GM19035 (cell line): ENCODE data around the gene TGIF2.
A peak's percentile ranks its signal among the peaks of the same experiment; 100 is the strongest.
"Not testable (repeated sequence)": the region's sequence is repeated elsewhere in the genome, so short reads cannot be mapped to it uniquely, and the experiment has no call there.

Source experiments
- ATAC-seq: cut with Tn5 transposase; IDR thresholded peaks from one replicate; pipeline ENCODE4 v1.9.1; 2021; ENCODE audit not compliant: unreplicated experiment

The TGIF2 gene

DNA sequence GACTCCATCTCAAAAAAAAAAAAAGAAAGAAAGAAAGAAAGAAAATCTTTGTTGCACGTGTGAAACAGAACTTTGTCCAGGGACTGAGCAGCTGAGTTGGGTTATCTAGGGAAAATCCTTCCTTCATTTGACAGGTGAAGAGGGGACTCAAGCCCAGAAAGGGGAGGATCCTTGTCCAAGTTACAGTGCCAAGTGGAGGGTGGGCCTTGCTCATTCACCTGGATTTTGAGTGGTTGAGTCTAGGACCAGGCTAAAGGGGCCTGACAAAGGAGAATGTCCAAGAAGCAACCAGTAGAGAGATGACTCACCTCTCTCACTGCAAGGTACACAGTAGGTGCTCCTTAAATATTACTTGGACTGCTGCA lies 2.7 kb downstream of the TGIF2 start:
- ATAC-seq = no peak

DNA sequence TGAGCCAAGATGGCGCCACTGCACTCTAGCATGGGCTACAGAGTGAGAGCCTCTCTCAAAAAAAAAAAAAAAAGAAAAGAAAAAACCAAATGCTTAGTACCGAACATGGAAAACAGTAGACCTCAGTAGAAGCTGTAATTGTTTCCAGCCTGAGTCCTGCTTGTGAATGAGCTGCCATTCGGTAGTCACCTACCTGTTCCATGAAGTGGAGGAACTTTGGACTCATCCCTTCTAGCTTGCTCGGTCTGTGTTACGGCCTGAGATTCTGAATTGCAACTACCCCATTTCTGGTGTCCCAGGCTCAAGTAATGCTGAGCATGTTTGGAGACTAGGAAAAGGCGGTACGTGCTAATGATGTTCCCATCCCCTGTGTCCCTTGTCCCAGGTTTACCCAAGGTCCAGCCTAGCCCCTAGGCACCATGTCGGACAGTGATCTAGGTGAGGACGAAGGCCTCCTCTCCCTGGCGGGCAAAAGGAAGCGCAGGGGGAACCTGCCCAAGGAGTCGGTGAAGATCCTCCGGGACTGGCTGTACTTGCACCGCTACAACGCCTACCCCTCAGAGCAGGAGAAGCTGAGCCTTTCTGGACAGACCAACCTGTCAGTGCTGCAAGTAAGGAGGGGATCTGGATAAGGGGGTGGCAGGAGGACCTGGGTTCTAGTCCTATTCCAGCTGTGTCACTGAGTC lies 5.1 kb downstream of the TGIF2 start:
- no peak for ATAC-seq

DNA sequence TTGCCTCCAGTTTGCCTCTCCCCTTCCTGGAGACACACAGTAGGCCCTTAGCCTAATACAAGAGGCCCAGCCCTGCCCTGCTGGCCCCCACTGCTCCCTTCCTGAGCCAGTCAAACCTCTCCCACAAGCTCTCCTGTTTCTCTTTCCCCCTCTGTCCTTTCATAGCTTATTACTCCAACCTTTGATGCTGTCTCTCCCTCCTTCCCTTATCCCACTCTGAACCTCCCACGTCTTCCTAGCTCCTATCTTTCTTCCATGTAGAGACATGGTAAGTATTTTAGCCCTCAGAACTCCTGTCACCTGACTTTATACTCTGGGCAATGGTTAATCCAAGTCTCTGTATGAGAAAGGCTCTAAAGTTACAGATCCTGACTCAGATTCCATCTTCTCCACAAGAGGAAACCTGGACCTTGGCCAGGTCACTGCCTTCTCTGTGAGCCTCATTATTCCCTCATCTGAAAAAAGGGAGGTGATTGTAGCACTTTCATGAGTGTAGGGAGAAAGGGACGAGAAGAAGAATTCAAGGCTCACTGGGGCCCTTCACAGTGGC lies 6.7 kb downstream of the TGIF2 start:
- no peak for ATAC-seq

DNA sequence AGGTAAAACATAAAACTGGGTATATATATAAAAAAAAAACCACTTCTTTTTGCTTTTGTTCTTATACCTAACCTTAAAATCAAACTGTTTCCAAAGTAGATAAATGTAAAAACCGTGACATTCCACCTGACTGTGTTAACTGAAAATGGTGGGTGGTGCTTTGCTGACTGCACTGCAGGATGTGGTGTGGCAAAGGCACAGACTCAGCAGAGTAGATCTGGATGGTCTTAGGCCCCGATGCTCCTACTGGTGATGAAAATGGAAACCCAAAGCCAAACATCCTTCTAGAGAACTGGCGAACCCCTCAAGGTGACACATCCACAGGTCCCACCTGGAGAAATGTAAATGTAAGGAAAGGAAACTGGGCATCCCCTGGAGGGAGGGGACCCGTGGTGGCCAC lies 8.9 kb downstream of the TGIF2 start:
- ATAC-seq = no peak

DNA sequence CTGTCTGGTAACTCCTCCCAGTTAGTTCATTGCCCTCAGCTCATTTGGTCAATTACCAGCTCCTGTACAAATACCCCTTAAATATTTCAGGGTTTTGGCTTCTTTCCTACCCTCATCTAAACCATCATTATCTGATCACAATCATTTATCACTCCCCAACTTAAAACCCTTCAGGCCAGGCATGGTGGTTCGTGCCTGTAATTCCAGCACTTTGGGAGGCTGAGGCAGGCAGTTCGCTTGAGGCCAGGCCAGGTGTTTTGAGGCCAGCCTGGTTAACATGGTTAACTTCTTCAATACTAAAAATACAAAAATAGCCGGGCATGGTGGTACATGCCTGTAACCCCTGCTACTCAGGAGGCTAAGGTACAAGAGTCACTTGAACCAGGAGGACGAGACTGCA lies 9.4 kb downstream of the TGIF2 start:
- no peak for ATAC-seq

DNA sequence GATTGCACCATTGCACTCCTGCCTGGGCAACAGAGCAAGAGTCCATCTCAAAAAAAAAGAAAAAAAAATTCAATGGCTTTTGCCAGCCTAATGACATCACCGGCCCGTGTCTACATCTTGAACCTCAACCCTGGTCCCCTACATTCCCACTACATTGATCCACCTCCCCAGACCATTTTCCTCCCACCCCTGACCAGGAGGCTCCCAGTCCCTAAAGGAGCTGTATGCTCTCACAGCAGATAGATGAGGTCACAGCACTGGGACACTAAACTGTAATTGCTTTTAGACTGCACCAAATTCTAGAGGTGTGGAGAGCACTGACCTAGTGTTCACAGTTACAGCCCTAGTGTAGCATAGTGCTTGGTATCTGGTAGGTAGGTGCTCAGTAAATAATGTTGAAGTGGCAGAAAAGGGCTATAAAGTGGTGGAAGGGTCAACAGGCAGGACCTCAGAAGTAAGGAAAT lies 10.7 kb downstream of the TGIF2 start:
- no peak for ATAC-seq

DNA sequence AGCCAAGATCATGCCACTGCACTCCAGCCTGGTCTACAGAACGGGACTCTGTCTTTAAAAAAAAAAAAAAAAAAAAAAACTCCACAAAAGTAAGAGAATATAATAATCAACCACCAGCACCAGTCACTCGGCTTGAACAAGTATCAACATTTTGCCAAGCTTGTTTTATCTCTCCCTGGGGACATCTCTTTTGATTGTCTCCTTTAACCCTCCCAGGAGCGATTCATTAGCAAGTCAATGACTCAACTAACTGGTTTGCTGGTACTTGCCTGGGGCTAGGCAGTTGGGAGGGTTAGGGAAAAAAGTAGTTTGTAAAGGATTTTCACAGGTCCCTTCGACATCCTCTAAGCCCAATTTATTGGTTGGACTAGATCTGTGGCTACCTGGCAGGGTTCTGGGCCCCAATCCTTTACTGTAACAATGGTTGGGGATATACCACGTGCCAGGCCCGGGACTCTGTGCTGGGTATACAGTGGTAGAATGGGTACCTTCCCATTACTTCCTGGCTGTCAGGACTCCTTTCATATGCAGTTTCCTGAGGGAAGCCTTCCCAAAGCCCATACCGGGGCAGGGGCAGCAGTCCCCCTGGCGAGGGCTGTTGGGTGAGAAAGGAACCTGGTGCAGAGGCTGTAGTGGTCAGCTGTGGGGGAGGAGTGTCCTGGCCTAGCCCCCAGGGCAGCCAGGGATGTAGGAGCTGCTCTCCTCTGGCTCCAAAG lies 12.2 kb downstream of the TGIF2 start:
- no peak for ATAC-seq

DNA sequence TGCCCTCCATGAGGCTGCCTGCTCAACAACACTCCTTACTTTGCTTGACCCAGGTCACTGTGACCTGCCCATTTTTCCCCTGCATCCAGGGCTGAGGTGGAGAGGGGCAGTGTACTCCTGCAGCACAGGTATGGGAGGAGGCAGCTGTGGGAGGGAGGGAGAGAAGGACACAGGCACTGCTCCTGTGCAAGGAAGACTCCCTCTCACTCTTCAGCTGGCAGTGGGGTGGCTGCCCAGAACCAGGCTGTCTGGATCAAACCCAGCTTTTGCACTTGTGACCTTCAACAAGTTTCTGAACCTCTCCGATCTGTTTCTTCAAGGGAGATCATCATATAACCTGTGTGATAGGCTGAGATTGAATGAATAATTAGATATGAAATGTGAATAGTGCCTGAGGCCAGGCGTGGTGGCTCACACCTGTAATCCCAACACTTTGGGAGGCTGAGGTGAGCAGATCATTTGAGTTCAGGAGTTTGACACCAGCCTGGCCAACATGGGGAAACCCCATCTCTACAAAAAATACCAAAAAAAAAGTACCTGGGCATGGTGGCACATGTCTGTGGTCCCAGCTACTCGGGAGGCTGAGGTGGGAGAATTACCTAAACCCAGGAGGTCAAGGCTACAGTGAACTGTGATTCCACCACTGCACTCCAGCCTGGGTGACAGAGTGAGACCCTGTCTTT lies 14.1 kb downstream of the TGIF2 start:
- ATAC-seq = no peak

DNA sequence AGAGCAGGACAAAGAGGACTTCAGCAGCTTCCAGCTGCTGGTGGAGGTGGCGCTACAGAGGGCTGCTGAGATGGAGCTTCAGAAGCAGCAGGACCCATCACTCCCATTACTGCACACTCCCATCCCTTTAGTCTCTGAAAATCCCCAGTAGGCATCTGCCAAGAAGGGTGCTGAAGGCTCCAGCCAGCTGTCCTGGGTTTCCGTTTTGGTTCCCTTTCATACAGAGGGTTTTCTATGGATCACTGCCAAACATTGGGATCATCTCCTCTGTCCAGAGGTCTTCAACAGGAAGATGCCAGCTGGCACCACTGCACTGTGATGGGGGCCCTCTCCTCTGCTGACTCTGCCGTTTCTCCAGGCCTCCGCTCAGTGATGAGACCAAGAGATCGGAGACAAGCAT lies 17.9 kb downstream of the TGIF2 start:
- ATAC-seq = no peak

DNA sequence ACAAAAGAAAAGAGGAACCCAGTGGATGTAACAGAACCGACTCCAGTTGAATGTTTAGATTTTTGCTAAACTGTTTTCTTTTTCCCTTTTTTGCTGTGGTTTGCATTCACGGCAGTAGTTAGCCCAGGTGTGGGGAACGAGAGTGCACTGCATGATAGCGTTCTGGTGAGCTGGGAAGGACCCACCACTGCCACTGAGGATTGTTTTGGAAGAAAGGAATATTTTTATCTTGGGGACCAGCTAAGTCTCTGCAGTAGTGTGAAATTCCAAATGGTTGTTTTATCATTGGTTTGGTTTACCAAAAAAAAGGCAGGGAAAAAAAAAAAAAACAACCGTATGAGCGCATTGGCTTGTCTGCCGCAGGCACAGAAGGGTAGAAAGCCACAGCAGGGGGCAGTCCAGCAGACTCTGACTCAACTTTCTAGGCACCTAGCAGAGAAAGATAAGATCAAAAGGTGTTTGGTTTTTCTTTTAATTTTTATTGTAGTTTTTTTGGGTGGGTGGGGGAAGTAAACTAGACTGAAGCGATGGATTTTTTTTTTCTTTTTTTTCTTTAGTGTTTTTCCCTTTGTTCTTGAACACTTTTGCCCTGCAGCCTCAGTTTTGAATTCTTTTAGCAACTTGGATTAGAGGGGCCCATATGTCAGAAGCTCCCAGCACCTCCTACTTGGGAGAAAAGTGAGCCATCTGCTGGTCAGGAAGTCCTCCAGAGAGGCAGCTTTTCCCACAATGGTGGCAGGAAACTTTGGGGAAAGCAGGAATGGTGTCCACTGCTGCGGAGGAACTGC lies 18.7 kb downstream of the TGIF2 start:
- no peak for ATAC-seq

DNA sequence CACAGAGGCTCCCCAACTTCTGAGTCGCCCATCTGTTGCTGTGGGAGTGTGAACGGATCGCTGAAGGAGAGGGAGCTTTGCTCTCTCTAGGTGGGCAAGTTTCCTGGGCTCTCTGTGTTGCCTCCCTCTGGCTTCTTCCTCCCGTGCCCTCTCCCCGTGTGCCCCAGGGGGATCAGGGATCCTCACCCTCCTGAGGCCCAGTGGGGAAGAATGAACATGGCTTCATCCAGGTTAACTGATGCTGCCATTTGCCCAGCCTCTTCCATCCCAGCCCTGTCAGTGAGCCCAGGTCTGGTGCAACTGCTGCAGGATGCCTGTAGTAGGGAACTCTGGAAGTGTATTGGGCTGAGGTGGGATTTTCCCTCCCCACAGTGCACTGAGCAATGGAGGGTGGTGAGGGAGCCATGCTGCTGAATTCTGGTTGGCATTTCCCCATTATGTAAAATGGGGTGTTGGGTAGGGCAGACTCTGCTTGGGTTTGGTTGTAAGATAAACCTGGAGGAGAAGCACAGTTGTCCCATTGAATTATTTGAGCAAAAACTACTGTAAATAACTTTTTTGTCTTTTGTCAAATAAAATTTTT lies 20.0 kb downstream of the TGIF2 start:
- no peak for ATAC-seq

DNA sequence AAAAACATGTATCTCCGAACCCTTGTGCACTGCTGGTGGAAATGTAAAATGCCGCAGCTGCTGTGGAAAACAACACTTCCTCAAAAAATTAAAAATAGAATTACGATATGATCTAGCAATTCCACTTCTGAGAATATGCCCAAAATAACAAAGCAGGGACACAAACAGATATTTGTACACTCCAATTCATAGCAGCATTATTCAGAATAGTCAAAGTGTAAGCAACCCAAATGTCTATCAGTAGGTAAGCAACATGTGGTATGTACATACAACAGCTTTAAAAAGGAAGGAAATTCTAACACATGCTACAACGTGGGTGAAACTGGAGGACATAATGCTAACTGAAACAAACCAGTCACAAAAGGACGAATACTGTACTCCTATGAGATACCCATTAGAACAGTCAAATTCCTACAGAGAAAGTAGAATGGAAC lies 26.5 kb downstream of the TGIF2 start:
- ATAC-seq = no peak

DNA sequence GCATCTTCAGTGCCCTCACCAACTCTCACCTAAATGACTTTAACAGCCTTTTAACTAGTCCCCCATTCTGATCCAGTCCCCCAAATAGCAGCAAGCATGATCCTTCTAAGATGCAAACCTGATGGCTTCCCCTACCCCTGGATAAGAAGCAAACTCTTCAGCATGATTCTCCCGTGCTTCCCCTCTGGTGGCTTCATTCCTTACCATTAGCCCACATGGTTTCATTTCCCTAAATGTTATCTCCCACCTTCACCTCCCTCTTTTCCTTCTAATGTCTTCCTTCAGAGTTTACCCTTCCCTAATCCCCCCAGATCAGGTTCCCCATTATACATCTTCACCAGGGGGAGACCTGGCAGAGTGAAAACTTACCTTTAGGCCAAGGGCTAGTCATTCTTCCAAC lies 28.1 kb downstream of the TGIF2 start:
- no peak for ATAC-seq

DNA sequence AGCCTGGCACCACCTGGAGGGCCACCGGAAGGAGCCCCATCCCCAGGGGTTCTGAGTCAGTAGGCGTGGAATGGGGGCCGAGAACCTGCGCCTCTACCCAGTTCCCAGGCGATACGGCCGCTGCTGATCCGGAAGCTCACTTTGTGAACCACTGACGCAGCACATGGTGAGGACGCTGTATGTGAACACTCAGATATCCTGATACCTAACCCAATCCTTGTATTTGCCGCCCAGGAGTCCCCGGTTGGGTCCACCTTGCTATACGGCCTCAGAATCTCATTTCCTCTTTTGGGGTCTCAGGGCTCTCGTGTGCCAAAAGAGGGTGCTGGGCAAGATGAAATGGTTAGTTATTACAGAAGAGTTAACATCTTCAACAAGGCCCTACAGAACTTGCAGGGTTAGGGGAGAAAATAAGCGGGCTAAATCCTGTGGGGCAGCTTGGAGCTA lies 31.6 kb downstream of the TGIF2 start:
- ATAC-seq = peak; percentile 35

DNA sequence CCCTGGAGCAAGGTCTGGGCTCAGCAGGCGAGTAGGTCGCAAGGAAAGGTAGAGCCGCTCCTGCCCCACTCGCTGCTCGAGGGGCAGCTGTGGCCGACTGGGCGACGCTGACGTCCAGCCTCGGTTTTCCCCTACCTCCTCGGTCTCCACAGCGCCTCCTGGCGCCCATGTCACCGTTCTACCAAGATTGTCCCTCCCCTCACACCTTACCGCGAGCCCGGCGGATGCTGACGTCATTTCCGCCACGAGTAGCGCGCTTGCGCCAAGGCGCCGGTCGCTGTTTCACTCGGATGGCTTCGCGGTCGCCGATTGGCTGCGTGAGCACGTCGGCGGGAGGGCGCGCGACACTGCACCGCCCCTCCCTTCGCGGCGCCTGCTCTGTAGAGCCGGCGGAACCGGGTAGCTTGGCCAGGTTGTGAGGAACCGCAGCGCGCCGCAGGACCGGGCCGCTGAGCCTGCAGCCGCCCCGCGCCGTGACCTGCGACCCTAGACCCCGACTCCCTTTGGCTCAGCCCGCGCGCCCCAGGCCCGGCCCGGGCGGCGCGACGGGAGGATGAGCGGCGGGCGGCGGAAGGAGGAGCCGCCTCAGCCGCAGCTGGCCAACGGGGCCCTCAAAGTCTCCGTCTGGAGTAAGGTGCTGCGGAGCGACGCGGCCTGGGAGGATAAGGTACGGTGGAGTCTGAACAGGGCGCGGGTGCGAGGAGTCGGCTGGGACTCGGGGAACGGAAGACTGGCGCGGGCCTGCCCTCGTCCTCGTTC lies 32.2 kb downstream of the TGIF2 start, which contains the start of gene RAB5IF:
Gene RAB5IF, plus strand, starts transcription at position 381 of the 759 bp plus-strand sequence. Its CDS starts 173 bp downstream, at position 554.
- peak; percentile 88 for ATAC-seq

DNA sequence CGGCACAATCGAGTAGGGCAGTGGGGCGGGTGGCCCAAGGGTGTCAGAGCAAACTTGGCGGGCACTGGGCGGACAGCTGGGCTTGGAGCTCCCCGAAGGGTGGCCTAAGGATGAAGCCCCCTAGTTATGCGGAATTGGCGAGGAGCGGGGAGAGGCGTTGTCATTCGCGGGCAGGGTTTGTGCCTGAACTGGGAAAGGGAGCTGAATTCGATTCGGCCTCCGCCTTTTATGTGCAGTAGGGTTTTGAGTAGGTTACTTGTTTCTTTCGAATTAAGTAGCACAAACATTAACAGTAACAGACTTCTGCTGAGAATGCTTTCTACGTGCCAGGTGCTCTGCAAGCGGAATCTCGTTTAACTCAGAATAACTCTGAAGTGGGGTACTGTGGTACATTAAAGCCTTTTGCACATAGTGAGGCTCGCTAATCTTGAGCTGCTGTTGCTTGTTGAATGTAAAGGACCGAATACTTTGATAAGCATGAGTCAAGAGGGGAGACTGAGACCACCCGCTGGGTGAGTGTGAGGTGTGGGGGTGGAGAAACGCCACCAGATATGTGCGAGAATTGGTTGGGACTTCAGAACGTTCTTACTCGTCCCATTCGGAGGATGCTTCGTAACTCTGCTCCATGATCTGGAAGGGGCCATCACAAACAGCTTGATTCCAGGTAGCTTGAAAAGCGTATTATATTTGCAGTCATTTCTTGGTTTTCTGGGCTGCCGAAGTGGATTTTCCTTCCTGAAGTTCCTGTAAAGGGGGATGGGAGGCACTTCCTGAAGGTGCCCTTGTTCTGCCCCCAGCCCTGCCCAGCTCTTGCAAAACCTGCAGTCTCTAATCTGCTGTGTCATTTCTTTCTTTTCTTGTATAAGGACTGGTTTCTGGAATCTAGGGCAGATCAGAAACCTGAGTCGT lies 33.0 kb downstream of the TGIF2 start:
- no peak for ATAC-seq

DNA sequence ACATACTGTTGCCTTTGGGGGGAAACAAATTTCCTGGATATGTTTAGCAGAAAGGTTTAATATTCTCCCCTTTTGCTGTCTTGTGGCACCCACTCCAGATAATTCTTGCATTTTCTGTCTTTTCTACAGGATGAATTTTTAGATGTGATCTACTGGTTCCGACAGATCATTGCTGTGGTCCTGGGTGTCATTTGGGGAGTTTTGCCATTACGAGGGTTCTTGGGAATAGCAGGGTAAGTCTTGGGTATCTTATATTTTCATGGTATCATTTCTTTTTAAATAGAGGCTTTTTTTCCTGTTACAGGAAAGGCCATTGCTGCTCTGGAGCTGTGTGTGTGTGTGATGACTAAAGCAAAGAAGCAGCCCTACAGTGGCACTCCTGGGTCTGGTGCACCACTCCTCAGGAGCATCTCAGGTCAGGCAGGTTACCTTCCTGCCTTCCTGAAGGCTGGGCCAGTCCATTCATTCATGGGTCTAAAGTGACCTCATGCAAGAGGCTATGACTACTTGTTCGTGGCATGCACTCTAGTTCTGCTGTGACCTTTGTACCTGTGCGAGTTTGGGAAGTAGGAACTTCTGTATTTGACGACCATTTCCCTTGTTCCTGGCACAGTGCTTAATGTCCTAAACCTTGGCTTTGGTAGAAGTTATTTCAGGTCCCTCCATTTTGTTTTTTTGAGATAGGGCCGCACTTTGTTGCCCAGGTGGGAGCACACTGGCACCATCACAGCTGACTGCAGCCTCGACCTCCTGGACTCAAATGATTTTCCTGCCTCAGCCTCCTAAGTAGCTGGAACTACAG lies 34.4 kb downstream of the TGIF2 start:
- ATAC-seq = no peak

DNA sequence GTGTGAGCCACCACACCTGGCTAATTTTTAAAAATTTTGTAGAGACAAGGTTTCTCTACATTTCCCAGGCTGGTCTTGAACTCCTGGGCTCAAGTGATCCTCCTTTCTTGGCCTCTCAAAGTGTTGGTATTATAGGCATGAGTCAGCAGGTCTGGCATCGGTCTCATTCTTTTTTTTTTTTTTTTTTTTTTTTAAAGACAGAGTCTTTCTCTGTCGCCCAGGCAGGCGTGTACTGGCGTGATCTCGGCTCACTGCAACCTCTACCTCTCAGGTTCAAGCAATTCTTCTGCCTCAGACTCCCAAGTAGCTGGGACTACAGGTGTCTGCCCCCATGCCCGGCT lies 35.0 kb downstream of the TGIF2 start:
- ATAC-seq = not testable (repeated sequence)
